Neural cell (in vitro differentiated cells): ENCODE measurements around the gene CAPZA2.

ENCODE experiments used
- EP300 ChIP-seq: fragments of 450-650 bp; conservative IDR thresholded peaks from 2 replicates; pipeline ENCODE4 v1.6.1; 2014; ENCODE audit warnings: antibody characterized with exemption, mild to moderate bottlenecking, moderate library complexity; ENCODE audit not compliant: poor library complexity, severe bottlenecking
- EZH2 ChIP-seq: fragments of 200-600, 300-800 bp; shearing (Covaris generic), sonication (generic); IDR thresholded peaks from 2 replicates; pipeline ENCODE4 v1.6.1; 2014; ENCODE audit warnings: antibody characterized with exemption, low read length, borderline replicate concordance, mild to moderate bottlenecking; ENCODE audit not compliant: insufficient read depth, poor library complexity, severe bottlenecking
- MXI1 ChIP-seq: fragments of 450-650 bp; conservative IDR thresholded peaks from 2 replicates; pipeline ENCODE4 v1.6.1; 2014; ENCODE audit warnings: antibody characterized with exemption, mild to moderate bottlenecking; ENCODE audit not compliant: poor library complexity, severe bottlenecking
- POLR2AphosphoS5 ChIP-seq: IDR thresholded peaks from 2 replicates; pipeline ENCODE4 v1.6.1; 2012
- RAD21 ChIP-seq: fragments of 450-650 bp; conservative IDR thresholded peaks from 2 replicates; pipeline ENCODE4 v1.6.1; 2014; ENCODE audit warnings: antibody characterized with exemption, mild to moderate bottlenecking, moderate library complexity
- REST ChIP-seq: IDR thresholded peaks from 2 replicates; pipeline ENCODE4 v1.6.1; 2012; ENCODE audit warnings: borderline replicate concordance
- SMC3 ChIP-seq: fragments of 450-650 bp; conservative IDR thresholded peaks from 2 replicates; pipeline ENCODE4 v1.6.1; 2014; ENCODE audit warnings: antibody characterized with exemption, mild to moderate bottlenecking, moderate library complexity; ENCODE audit not compliant: poor library complexity
- TF ChIP-seq, protein P1 (sequence below): fragments of 450-650 bp; IDR thresholded peaks from 2 replicates; pipeline ENCODE4 v1.5.1; 2014; ENCODE audit warnings: antibody characterized with exemption, mild to moderate bottlenecking, moderate library complexity; ENCODE audit not compliant: poor library complexity, severe bottlenecking

DNA sequence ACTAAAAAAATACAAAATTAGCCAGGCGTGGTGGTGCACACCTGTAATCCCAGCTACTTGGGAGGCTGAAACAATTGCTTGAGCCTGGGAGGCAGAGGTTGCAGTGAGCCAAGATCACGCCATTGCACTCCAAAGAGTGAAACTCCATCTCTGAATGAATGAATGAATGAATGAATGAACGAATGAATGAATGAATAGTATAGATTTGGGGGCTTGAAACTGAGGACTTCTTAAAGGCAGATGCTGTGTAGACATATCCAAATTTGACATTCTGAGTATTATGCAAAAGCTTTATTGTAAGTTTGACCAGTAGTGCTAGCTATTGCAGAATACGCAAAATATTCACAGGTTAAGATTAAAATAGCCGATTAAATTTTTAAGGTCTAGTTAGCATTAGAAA lies 60.2 kb downstream of the CAPZA2 start:
- TF ChIP-seq REST = no peak
- TF ChIP-seq SMC3 = no peak
- TF ChIP-seq POLR2AphosphoS5 = no peak
- TF ChIP-seq, protein P1, sequence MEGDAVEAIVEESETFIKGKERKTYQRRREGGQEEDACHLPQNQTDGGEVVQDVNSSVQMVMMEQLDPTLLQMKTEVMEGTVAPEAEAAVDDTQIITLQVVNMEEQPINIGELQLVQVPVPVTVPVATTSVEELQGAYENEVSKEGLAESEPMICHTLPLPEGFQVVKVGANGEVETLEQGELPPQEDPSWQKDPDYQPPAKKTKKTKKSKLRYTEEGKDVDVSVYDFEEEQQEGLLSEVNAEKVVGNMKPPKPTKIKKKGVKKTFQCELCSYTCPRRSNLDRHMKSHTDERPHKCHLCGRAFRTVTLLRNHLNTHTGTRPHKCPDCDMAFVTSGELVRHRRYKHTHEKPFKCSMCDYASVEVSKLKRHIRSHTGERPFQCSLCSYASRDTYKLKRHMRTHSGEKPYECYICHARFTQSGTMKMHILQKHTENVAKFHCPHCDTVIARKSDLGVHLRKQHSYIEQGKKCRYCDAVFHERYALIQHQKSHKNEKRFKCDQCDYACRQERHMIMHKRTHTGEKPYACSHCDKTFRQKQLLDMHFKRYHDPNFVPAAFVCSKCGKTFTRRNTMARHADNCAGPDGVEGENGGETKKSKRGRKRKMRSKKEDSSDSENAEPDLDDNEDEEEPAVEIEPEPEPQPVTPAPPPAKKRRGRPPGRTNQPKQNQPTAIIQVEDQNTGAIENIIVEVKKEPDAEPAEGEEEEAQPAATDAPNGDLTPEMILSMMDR = no peak
- no peak for TF ChIP-seq RAD21
- no peak for TF ChIP-seq EP300
- TF ChIP-seq MXI1 = no peak
- TF ChIP-seq EZH2 = no peak
